Right lobe of liver (tissue), 4 donors: ENCODE results near the gene TARBP1.

Experiments used
- CTCF ChIP-seq, 4 donors: fragments of 200-600 bp in 3 of 4; fragments of 450-650 bp in 1 of 4; IDR thresholded peaks; one replicate each; pipeline versions ENCODE4 v1.5.1 to v1.8.0; 2016 to 2022; ENCODE audit warnings: antibody characterized with exemption in 4 of 4, mild to moderate bottlenecking in 2 of 4
- POLR2A ChIP-seq: fragments of 450-650 bp; IDR thresholded peaks from one replicate; pipeline ENCODE4 v1.6.1; 2017; ENCODE audit warnings: antibody characterized with exemption, mild to moderate bottlenecking
- donor health status: DM: no; HTN: no; CAD: no.
- donor health status: DM: no; HTN: no; CAD: no.
- donor health status: DM: no; HTN: yes; CAD: no.

- no peak for TF ChIP-seq CTCF (IDR thresholded peaks at IDR 0.05)
- TF ChIP-seq POLR2A, result no peak
These were observed 38.3 kb upstream of the TARBP1 start for GRCh38 chr1:234517110-234517802.
